Measurements from ENCODE around the gene PRDM7. TPM values are rescaled to one million over a fixed set of nuclear protein-coding genes. Genes with fewer than 3 reads are reported as not detected.

Gene PRDM7
- total and polyA plus RNA-seq, 9 donors, result 0.19 TPM; not detected in 8

GRCh38 chr16:90027611-90028010 is 49.5 kb downstream of the PRDM7 start:
- WGBS (ENCODE audit: insufficient coverage), result 89% methylated on average over 10 of the region's 17 CpGs
- Histone ChIP-seq H3K4me3 (ENCODE audit: low read length) (no peak overlapping the region), H3K4me1 (ENCODE audit: control insufficient read depth, insufficient read depth, low read length) (peaks cover 7% of the 10 kb centered on the region), H3K36me3 (ENCODE audit: control insufficient read depth, insufficient read depth, low read length) (peaks cover 12% of the 10 kb centered on the region), H3K27ac (ENCODE audit: low read length) (no peak overlapping the region), H3K9me3 (replicated peaks; ENCODE audit: control insufficient read depth, low read depth, low read length) (no peaks in the 10 kb centered on the region), H3K27me3 (ENCODE audit: control insufficient read depth, insufficient read depth, low read length) (no peaks in the 10 kb centered on the region)
- DNase-seq, result no peak

GRCh38 chr16:90026135-90026534 is 51.0 kb downstream of the PRDM7 start:
- H3K4me1 ChIP-seq (ENCODE audit: control insufficient read depth, insufficient read depth, low read length), result peaks cover 14% of the 10 kb centered on the region
- no peaks in the 10 kb centered on the region for H3K27me3 ChIP-seq (ENCODE audit: control insufficient read depth, insufficient read depth, low read length)
- no peaks in the 10 kb centered on the region for H3K9me3 ChIP-seq (replicated peaks; ENCODE audit: control insufficient read depth, low read depth, low read length)
- no peak overlapping the region for H3K4me3 ChIP-seq (ENCODE audit: low read length)
- WGBS (ENCODE audit: insufficient coverage), result 72% methylated on average over 8 of the region's 8 CpGs
- no peak for DNase-seq
- H3K36me3 ChIP-seq (ENCODE audit: control insufficient read depth, insufficient read depth, low read length), result peaks cover 3% of the 10 kb centered on the region
- no peak overlapping the region for H3K27ac ChIP-seq (ENCODE audit: low read length)

- Histone ChIP-seq H3K36me3 (ENCODE audit: control insufficient read depth, insufficient read depth, low read length) (no peaks in the 10 kb centered on the region), H3K9me3 (replicated peaks; ENCODE audit: control insufficient read depth, low read depth, low read length) (no peaks in the 10 kb centered on the region), H3K4me1 (ENCODE audit: control insufficient read depth, insufficient read depth, low read length) (peaks cover 38% of the 10 kb centered on the region), H3K27ac (ENCODE audit: low read length) (peak overlapping the region; percentile 60), H3K27me3 (ENCODE audit: control insufficient read depth, insufficient read depth, low read length) (peaks cover 7% of the 10 kb centered on the region), H3K4me3 (ENCODE audit: low read length) (peak overlapping the region; percentile 61)
- WGBS (ENCODE audit: insufficient coverage), result 35% methylated on average over 7 of the region's 7 CpGs
- no peak for DNase-seq
These were observed 54.1 kb downstream of the PRDM7 start for GRCh38 chr16:90023078-90023447.

- DNase-seq, result peak; percentile 93
- 7% methylated on average over 54 of the region's 57 CpGs for WGBS (ENCODE audit: insufficient coverage)
- no peaks in the 10 kb centered on the region for H3K36me3 ChIP-seq (ENCODE audit: control insufficient read depth, insufficient read depth, low read length)
- peaks cover 9% of the 10 kb centered on the region for H3K27me3 ChIP-seq (ENCODE audit: control insufficient read depth, insufficient read depth, low read length)
- peaks cover 38% of the 10 kb centered on the region for H3K4me1 ChIP-seq (ENCODE audit: control insufficient read depth, insufficient read depth, low read length)
- peak overlapping the region; percentile 61 for H3K4me3 ChIP-seq (ENCODE audit: low read length)
- no peaks in the 10 kb centered on the region for H3K9me3 ChIP-seq (replicated peaks; ENCODE audit: control insufficient read depth, low read depth, low read length)
- H3K27ac ChIP-seq (ENCODE audit: low read length), result peak overlapping the region; percentile 60
These were observed 54.7 kb downstream of the PRDM7 start for GRCh38 chr16:90022209-90023077.

GRCh38 chr16:90020838-90021382 is 56.2 kb downstream of the PRDM7 start:
- DNase-seq, result no peak
- no peak overlapping the region for H3K4me3 ChIP-seq (ENCODE audit: low read length)

GRCh38 chr16:90020260-90020837 is 56.8 kb downstream of the PRDM7 start:
- peak overlapping the region; percentile 43 for H3K4me3 ChIP-seq (ENCODE audit: low read length)
- H3K27ac ChIP-seq (ENCODE audit: low read length), result peak overlapping the region; percentile 65
- no peak for DNase-seq
- no peaks in the 10 kb centered on the region for H3K9me3 ChIP-seq (replicated peaks; ENCODE audit: control insufficient read depth, low read depth, low read length)
- peaks cover 38% of the 10 kb centered on the region for H3K4me1 ChIP-seq (ENCODE audit: control insufficient read depth, insufficient read depth, low read length)
- H3K36me3 ChIP-seq (ENCODE audit: control insufficient read depth, insufficient read depth, low read length), result no peaks in the 10 kb centered on the region
- peaks cover 9% of the 10 kb centered on the region for H3K27me3 ChIP-seq (ENCODE audit: control insufficient read depth, insufficient read depth, low read length)
- 66% methylated on average over 3 of the region's 9 CpGs for WGBS (ENCODE audit: insufficient coverage)

More at GRCh38 chr16:90020838-90021382, 56.2 kb downstream of the PRDM7 start:
- no peaks in the 10 kb centered on the region for H3K36me3 ChIP-seq (ENCODE audit: control insufficient read depth, insufficient read depth, low read length)
- no CpG with 5 or more reads among the region's 2 CpGs for WGBS (ENCODE audit: insufficient coverage)
- H3K27me3 ChIP-seq (ENCODE audit: control insufficient read depth, insufficient read depth, low read length), result peaks cover 9% of the 10 kb centered on the region
- H3K27ac ChIP-seq (ENCODE audit: low read length), result no peak overlapping the region
- H3K9me3 ChIP-seq (replicated peaks; ENCODE audit: control insufficient read depth, low read depth, low read length), result no peaks in the 10 kb centered on the region
- peaks cover 38% of the 10 kb centered on the region for H3K4me1 ChIP-seq (ENCODE audit: control insufficient read depth, insufficient read depth, low read length)

GRCh38 chr16:90019543-90020259 is 57.4 kb downstream of the PRDM7 start:
- Histone ChIP-seq H3K27me3 (ENCODE audit: control insufficient read depth, insufficient read depth, low read length) (peaks cover 9% of the 10 kb centered on the region), H3K27ac (ENCODE audit: low read length) (peak overlapping the region; percentile 65), H3K36me3 (ENCODE audit: control insufficient read depth, insufficient read depth, low read length) (no peaks in the 10 kb centered on the region), H3K9me3 (replicated peaks; ENCODE audit: control insufficient read depth, low read depth, low read length) (no peaks in the 10 kb centered on the region), H3K4me3 (ENCODE audit: low read length) (peak overlapping the region; percentile 43), H3K4me1 (ENCODE audit: control insufficient read depth, insufficient read depth, low read length) (peaks cover 38% of the 10 kb centered on the region)
- under 1% methylated on average over 45 of the region's 57 CpGs for WGBS (ENCODE audit: insufficient coverage)
- DNase-seq, result peak; percentile 56

GRCh38 chr16:90018652-90019542 is 58.2 kb downstream of the PRDM7 start, which contains the start of gene DBNDD1:
Gene DBNDD1 (minus strand): TSS chr16:90019456. CDS start chr16:90019341, 115 bp downstream.
- H3K27ac ChIP-seq (ENCODE audit: low read length), result peak within 1 kb of the TSS; percentile 65
- H3K9me3 ChIP-seq (replicated peaks; ENCODE audit: control insufficient read depth, low read depth, low read length), result no peaks in the 10 kb centered on the region
- peak within 1 kb of the TSS; percentile 43 for H3K4me3 ChIP-seq (ENCODE audit: low read length)
- WGBS (ENCODE audit: insufficient coverage), result under 1% methylated on average over 100 of the region's 103 CpGs
- peaks cover 9% of the 10 kb centered on the region for H3K27me3 ChIP-seq (ENCODE audit: control insufficient read depth, insufficient read depth, low read length)
- no peaks in the 10 kb centered on the region for H3K36me3 ChIP-seq (ENCODE audit: control insufficient read depth, insufficient read depth, low read length)
- DNase-seq, result no peak
- H3K4me1 ChIP-seq (ENCODE audit: control insufficient read depth, insufficient read depth, low read length), result peaks cover 38% of the 10 kb centered on the region

- Histone ChIP-seq H3K27me3 (ENCODE audit: control insufficient read depth, insufficient read depth, low read length) (peaks cover 9% of the 10 kb centered on the region), H3K4me3 (ENCODE audit: low read length) (peak overlapping the region; percentile 39), H3K9me3 (replicated peaks; ENCODE audit: control insufficient read depth, low read depth, low read length) (no peaks in the 10 kb centered on the region), H3K4me1 (ENCODE audit: control insufficient read depth, insufficient read depth, low read length) (peaks cover 37% of the 10 kb centered on the region), H3K27ac (ENCODE audit: low read length) (no peak overlapping the region), H3K36me3 (ENCODE audit: control insufficient read depth, insufficient read depth, low read length) (no peaks in the 10 kb centered on the region)
- no peak for DNase-seq
- WGBS (ENCODE audit: insufficient coverage), result 26% methylated on average over 7 of the region's 7 CpGs
These were observed 58.9 kb downstream of the PRDM7 start for GRCh38 chr16:90018297-90018651.

All from muscle of leg (tissue), 11 donors.